Right atrium auricular region (tissue), 2 donors: Measurements from ENCODE around the gene BBLN. TPM values are rescaled to one million over a fixed set of nuclear protein-coding genes. Genes with fewer than 3 reads are reported as not detected.

Experiments
- DNase-seq: peaks from one replicate; pipeline ENCODE4 v3.0.0-alpha.2; 2019; ENCODE audit warnings: low spot score
- H3K27ac ChIP-seq, 2 donors: fragments of 200-600 bp; sonication (generic); 1 replicate in 1 of 2; 2 replicates in 1 of 2; pipeline ENCODE4 v1.5.1; 2016 to 2019
- H3K27me3 ChIP-seq, 2 donors: fragments of 200-600 bp; sonication (generic); one replicate each; pipeline versions ENCODE4 v1.5.1 to v1.6.0; 2017 to 2019
- H3K36me3 ChIP-seq: fragments of 200-600 bp; sonication (generic); one replicate; pipeline ENCODE4 v1.5.1; 2016
- H3K4me1 ChIP-seq, 2 donors: fragments of 200-600 bp; sonication (generic); one replicate each; pipeline versions ENCODE4 v1.5.1 to v1.6.0; 2017 to 2019
- H3K4me3 ChIP-seq, 2 donors: fragments of 200-600 bp; sonication (generic); 1 replicate in 1 of 2; 2 replicates in 1 of 2; pipeline ENCODE4 v1.5.1; 2017 to 2019; ENCODE audit warnings: mild to moderate bottlenecking in 1 of 2, moderate library complexity in 1 of 2
- H3K9me3 ChIP-seq, 2 donors: fragments of 200-600 bp; sonication (generic); one replicate each; pipeline ENCODE4 v1.5.1; 2019
- total RNA-seq, 2 donors: library from RNA; depleted of rRNA; stranded (reverse); fragments of >200 nt; gene quantifications; one replicate each; pipeline ENCODE4 v1.1.0, GENCODE V29; 2016
- TF ChIP-seq, protein P1 (sequence below), 2 donors: fragments of 200-600 bp; sonication (generic); IDR thresholded peaks; one replicate each; pipeline ENCODE4 v1.5.1; 2019; ENCODE audit warnings: antibody characterized with exemption in 2 of 2

Gene BBLN
- total RNA-seq, 2 donors from 2014 or later: 219 to 362 TPM

GRCh38 chr9:128201441-128202369, 41.6 kb downstream of the BBLN start:
- Histone ChIP-seq H3K4me1 (peaks cover 0 to 18% of the 10 kb centered on the region in 2 donors), H3K9me3 (no peaks in the 10 kb centered on the region), H3K27ac (no peak overlapping the region), H3K4me3 (no peak overlapping the region), H3K36me3 (no peaks in the 10 kb centered on the region), H3K27me3 (no peaks in the 10 kb centered on the region)
- no peak for DNase-seq
- TF ChIP-seq, protein P1, sequence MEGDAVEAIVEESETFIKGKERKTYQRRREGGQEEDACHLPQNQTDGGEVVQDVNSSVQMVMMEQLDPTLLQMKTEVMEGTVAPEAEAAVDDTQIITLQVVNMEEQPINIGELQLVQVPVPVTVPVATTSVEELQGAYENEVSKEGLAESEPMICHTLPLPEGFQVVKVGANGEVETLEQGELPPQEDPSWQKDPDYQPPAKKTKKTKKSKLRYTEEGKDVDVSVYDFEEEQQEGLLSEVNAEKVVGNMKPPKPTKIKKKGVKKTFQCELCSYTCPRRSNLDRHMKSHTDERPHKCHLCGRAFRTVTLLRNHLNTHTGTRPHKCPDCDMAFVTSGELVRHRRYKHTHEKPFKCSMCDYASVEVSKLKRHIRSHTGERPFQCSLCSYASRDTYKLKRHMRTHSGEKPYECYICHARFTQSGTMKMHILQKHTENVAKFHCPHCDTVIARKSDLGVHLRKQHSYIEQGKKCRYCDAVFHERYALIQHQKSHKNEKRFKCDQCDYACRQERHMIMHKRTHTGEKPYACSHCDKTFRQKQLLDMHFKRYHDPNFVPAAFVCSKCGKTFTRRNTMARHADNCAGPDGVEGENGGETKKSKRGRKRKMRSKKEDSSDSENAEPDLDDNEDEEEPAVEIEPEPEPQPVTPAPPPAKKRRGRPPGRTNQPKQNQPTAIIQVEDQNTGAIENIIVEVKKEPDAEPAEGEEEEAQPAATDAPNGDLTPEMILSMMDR (IDR thresholded peaks at IDR 0.05): no peak

GRCh38 chr9:128202648-128203023, 42.6 kb downstream of the BBLN start:
- peak overlapping the region; percentile 46 to 65 for H3K4me3 ChIP-seq
- no peaks in the 10 kb centered on the region for H3K27me3 ChIP-seq
- H3K4me1 ChIP-seq: peaks cover 0 to 18% of the 10 kb centered on the region in 2 donors
- TF ChIP-seq, protein P1 (IDR thresholded peaks at IDR 0.05): no peak
- H3K36me3 ChIP-seq: no peaks in the 10 kb centered on the region
- DNase-seq: no peak
- no peaks in the 10 kb centered on the region for H3K9me3 ChIP-seq
- no peak overlapping the region for H3K27ac ChIP-seq

DNA sequence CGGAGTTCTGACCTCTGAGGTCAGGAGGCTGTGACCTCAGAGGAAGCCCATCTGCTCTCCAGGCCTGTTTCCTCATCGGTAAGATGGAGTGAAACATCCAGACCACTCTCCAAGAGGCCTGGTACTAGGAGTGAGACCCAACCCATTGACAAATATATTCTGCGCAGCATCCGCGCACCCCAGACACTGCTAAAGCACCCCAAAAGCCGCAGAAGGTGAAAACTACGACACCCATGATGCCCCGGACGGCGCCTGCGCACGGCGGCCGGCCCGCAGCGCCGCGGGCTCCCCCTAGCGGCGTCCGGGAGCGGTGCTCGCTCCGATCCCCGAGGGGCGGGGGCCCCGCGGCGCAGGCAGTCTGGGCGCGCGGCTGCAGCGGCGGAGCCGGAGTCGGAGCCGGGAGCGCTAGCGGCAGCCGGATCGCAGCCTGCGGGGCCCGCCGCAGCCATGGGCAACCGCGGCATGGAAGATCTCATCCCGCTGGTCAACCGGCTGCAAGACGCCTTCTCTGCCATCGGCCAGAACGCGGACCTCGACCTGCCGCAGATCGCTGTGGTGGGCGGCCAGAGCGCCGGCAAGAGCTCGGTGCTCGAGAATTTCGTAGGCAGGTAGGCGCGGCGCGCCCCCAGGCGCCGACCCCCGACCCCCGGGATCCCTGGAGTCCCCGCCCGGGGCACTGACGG, 43.1 kb downstream of the BBLN start, which contains the start of gene DNM1:
TSS of gene DNM1 (plus strand) at position 356 of the 683 bp plus-strand sequence. CDS start at position 448, 92 bp downstream.
- TF ChIP-seq, protein P1 (IDR thresholded peaks at IDR 0.05): peak; percentile 92 to 96
- Histone ChIP-seq H3K9me3 (no peaks in the 10 kb centered on the region), H3K27me3 (no peaks in the 10 kb centered on the region), H3K4me3 (peak within 1 kb of the TSS; percentile 46 to 65), H3K4me1 (peaks cover 0 to 18% of the 10 kb centered on the region in 2 donors), H3K27ac (peak within 1 kb of the TSS; percentile 23 to 53), H3K36me3 (no peaks in the 10 kb centered on the region)
- DNase-seq: no peak

GRCh38 chr9:128203707-128204551, 43.9 kb downstream of the BBLN start:
- Histone ChIP-seq H3K27ac (peak overlapping the region; percentile 23 to 53), H3K9me3 (no peaks in the 10 kb centered on the region), H3K4me3 (peak overlapping the region; percentile 46 to 65), H3K4me1 (peaks cover 0 to 18% of the 10 kb centered on the region in 2 donors), H3K27me3 (no peaks in the 10 kb centered on the region), H3K36me3 (no peaks in the 10 kb centered on the region)
- TF ChIP-seq, protein P1 (IDR thresholded peaks at IDR 0.05): no peak
- peak; percentile 68 for DNase-seq

DNA sequence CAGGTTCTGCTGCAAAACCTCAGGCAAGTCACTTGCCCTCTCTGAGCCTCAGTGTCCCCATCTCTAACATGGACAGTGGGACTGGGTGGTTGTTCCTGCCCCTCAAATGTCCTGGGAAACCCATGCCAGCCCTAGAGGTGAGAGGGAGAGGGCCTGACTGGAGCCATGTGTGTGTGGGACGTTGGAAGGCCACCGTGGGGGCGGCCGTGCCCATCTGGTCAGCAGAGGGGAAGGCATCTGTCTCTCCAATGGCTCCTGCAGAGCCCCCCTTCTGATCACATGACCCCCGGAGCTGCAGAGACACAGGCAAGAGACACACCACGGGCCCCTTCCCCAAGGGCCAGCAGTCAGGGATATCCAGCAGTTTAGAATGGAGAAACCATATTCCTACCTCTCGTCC, 44.8 kb downstream of the BBLN start:
- H3K4me3 ChIP-seq: peak overlapping the region in 1 of 2 donors; percentile 65
- no peaks in the 10 kb centered on the region for H3K36me3 ChIP-seq
- H3K27ac ChIP-seq: peak overlapping the region; percentile 23 to 53
- DNase-seq: no peak
- no peaks in the 10 kb centered on the region for H3K9me3 ChIP-seq
- peaks cover 0 to 18% of the 10 kb centered on the region in 2 donors for H3K4me1 ChIP-seq
- H3K27me3 ChIP-seq: no peaks in the 10 kb centered on the region
- TF ChIP-seq, protein P1 (IDR thresholded peaks at IDR 0.05): no peak
